ENCODE data around the gene BET1. TPM values are rescaled to one million over a fixed set of nuclear protein-coding genes. Genes with fewer than 3 reads are reported as not detected.
"Not testable (repeated sequence)": the region's sequence is repeated elsewhere in the genome, so short reads cannot be mapped to it uniquely, and the experiment has no call there.

Gene BET1
- total and polyA plus RNA-seq, 2 donors from 2014 or later: 25.8 to 32.2 TPM

DNA sequence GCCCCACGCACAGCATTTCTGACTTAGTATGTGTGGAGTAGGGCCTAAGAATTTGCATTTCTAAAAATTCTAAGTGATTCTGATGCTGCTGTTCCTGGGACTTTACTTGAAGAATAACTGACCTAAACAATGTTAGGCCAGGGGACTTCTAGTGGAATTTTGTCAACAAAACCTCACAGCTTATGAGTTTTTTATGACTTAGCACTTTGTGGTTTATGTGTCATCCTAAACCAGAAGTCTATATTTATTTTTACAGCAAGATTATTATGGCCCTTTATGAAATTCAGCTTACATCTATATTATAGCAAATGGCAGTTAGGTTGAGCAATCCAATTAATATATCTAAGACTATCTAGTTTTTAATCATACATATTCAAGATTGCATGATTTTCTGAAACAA lies 24.6 kb upstream of the BET1 start:
- no peaks in the 10 kb centered on the region for H3K27me3 ChIP-seq (ENCODE audit: control insufficient read depth, insufficient read depth, low read length)
- H3K4me3 ChIP-seq (ENCODE audit: low read length in 3 of 3): no peak overlapping the region
- FAIRE-seq (no peak), DNase-seq (no peak)
- no peaks in the 10 kb centered on the region for H3K36me3 ChIP-seq (ENCODE audit: control insufficient read depth in 2 of 3, insufficient read depth in 3 of 3, low read length in 3 of 3)
- no peaks in the 10 kb centered on the region for H3K4me1 ChIP-seq (ENCODE audit: control insufficient read depth in 2 of 3, insufficient read depth in 2 of 3, low read depth in 1 of 3, low read length in 3 of 3)
- no peaks in the 10 kb centered on the region for H3K9me3 ChIP-seq (ENCODE audit: control insufficient read depth in 2 of 3, insufficient read depth in 1 of 3, low read length in 3 of 3)
- H3K9ac ChIP-seq (ENCODE audit: low read length in 3 of 3): no peak overlapping the region
- TF ChIP-seq, protein P1, sequence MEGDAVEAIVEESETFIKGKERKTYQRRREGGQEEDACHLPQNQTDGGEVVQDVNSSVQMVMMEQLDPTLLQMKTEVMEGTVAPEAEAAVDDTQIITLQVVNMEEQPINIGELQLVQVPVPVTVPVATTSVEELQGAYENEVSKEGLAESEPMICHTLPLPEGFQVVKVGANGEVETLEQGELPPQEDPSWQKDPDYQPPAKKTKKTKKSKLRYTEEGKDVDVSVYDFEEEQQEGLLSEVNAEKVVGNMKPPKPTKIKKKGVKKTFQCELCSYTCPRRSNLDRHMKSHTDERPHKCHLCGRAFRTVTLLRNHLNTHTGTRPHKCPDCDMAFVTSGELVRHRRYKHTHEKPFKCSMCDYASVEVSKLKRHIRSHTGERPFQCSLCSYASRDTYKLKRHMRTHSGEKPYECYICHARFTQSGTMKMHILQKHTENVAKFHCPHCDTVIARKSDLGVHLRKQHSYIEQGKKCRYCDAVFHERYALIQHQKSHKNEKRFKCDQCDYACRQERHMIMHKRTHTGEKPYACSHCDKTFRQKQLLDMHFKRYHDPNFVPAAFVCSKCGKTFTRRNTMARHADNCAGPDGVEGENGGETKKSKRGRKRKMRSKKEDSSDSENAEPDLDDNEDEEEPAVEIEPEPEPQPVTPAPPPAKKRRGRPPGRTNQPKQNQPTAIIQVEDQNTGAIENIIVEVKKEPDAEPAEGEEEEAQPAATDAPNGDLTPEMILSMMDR (IDR thresholded peaks at IDR 0.05; ENCODE audit: borderline replicate concordance, extremely low read depth, insufficient read depth): no peak
- intact Hi-C loops (cut with DNase I): no loop called here
- no peak overlapping the region for H3K27ac ChIP-seq (ENCODE audit: low read depth in 2 of 2, low read length in 2 of 2)

DNA sequence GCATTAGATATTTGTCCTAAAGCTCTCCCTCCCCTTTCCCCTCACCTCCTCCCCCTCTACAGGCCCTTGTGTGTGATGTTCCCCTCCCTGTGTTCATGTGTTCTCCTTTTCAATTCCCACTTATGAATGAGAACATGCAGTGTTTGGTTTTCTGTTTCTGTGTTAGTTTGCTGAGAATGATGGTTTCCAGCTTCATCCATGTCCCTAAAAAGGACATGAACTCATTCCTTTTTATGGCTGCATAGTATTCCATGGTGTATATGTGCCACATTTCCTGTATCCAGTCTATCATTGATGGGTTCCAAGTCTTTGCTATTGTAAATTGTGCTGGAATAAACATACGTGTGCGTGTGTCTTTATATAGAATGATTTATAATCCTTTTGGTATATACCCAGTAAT lies 22.5 kb upstream of the BET1 start:
- intact Hi-C loops (cut with DNase I): not testable (repeated sequence)

DNA sequence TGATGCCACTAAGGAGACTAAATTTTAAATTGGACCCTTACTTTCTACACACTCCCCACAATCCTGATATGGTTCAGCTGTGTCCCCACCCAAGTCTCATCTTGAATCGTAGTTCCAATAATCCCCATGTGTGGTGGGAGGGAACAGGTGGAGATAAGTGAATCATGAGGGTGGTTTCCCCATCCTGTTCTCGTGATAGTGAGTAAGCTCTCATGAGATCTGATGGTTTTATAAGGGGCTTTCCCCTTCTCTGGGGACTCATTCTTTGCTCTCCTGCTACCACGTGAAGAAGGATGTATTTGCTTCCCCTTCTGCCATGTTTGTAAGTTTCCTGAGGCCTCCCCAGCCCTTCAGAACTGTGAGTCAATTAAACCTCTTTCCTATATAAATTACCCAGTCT lies 18.4 kb upstream of the BET1 start:
- no peaks in the 10 kb centered on the region for H3K9me3 ChIP-seq (ENCODE audit: control insufficient read depth in 2 of 3, insufficient read depth in 1 of 3, low read length in 3 of 3)
- H3K27me3 ChIP-seq (ENCODE audit: control insufficient read depth, insufficient read depth, low read length): no peaks in the 10 kb centered on the region
- TF ChIP-seq, protein P1 (IDR thresholded peaks at IDR 0.05; ENCODE audit: borderline replicate concordance, extremely low read depth, insufficient read depth): no peak
- intact Hi-C loops (cut with DNase I): no loop called here
- FAIRE-seq (no peak), DNase-seq (no peak)
- no peaks in the 10 kb centered on the region for H3K4me1 ChIP-seq (ENCODE audit: control insufficient read depth in 2 of 3, insufficient read depth in 2 of 3, low read depth in 1 of 3, low read length in 3 of 3)
- H3K4me3 ChIP-seq (ENCODE audit: low read length in 3 of 3): no peak overlapping the region
- no peaks in the 10 kb centered on the region for H3K36me3 ChIP-seq (ENCODE audit: control insufficient read depth in 2 of 3, insufficient read depth in 3 of 3, low read length in 3 of 3)
- no peak overlapping the region for H3K9ac ChIP-seq (ENCODE audit: low read length in 3 of 3)
- H3K27ac ChIP-seq (ENCODE audit: low read depth in 2 of 2, low read length in 2 of 2): no peak overlapping the region

More for the DNA sequence above, 22.5 kb upstream of the BET1 start:
- not testable (repeated sequence) for DNase-seq; FAIRE-seq; H3K4me3 ChIP-seq (ENCODE audit: low read length in 3 of 3); H3K9me3 ChIP-seq (ENCODE audit: control insufficient read depth in 2 of 3, insufficient read depth in 1 of 3, low read length in 3 of 3); H3K27ac ChIP-seq (ENCODE audit: low read depth in 2 of 2, low read length in 2 of 2); H3K4me1 ChIP-seq (ENCODE audit: control insufficient read depth in 2 of 3, insufficient read depth in 2 of 3, low read depth in 1 of 3, low read length in 3 of 3); H3K9ac ChIP-seq (ENCODE audit: low read length in 3 of 3); H3K36me3 ChIP-seq (ENCODE audit: control insufficient read depth in 2 of 3, insufficient read depth in 3 of 3, low read length in 3 of 3); H3K27me3 ChIP-seq (ENCODE audit: control insufficient read depth, insufficient read depth, low read length)

DNA sequence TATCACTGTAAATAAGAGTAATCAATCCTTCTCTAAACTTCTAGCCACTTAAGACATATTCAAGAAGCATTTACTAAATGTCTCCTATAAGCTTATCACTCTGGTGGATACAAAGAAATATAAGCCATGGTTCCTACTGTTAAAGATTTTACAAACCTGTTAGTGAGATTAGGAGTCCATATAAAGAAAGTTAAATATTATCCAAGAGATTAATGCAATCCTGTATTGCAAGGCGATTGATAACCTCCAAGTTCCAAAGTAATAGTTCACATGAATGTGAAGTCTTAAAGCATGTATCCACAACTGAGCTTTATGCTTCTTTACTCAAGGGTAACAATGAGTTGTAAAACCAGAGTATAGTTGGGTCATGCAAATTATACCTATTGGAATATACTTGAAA lies 12.6 kb upstream of the BET1 start:
- Histone ChIP-seq H3K9ac (ENCODE audit: low read length in 3 of 3) (no peak overlapping the region), H3K27me3 (ENCODE audit: control insufficient read depth, insufficient read depth, low read length) (no peaks in the 10 kb centered on the region), H3K4me1 (ENCODE audit: control insufficient read depth in 2 of 3, insufficient read depth in 2 of 3, low read depth in 1 of 3, low read length in 3 of 3) (no peaks in the 10 kb centered on the region), H3K27ac (ENCODE audit: low read depth in 2 of 2, low read length in 2 of 2) (no peak overlapping the region), H3K9me3 (ENCODE audit: control insufficient read depth in 2 of 3, insufficient read depth in 1 of 3, low read length in 3 of 3) (no peaks in the 10 kb centered on the region), H3K4me3 (ENCODE audit: low read length in 3 of 3) (no peak overlapping the region), H3K36me3 (ENCODE audit: control insufficient read depth in 2 of 3, insufficient read depth in 3 of 3, low read length in 3 of 3) (no peaks in the 10 kb centered on the region)
- TF ChIP-seq, protein P1 (IDR thresholded peaks at IDR 0.05; ENCODE audit: borderline replicate concordance, extremely low read depth, insufficient read depth): no peak
- intact Hi-C loops (cut with DNase I): no loop called here
- FAIRE-seq: no peak
- no peak for DNase-seq
